HL-60 (cell line): Measurements from ENCODE around the gene ABHD16B.
A peak's percentile ranks its signal among the peaks of the same experiment; 100 is the strongest.

Experiments used
- DNase-seq, 2 experiments: peaks; one replicate each; pipeline ENCODE4 v3.0.0-alpha.2; 2010 to 2020; ENCODE audit warnings: low read depth in 1 of 2, low spot score in 1 of 2
- H3K27ac ChIP-seq: fragments of 250-450 bp; sonication (Bioruptor Pico); replicated peaks from 2 replicates; pipeline ENCODE4 v1.5.1; 2020; ENCODE audit warnings: mild to moderate bottlenecking, moderate library complexity
- H3K27me3 ChIP-seq: fragments of 250-450 bp; sonication (Bioruptor Pico); 2 replicates; pipeline ENCODE4 v1.5.1; 2021; ENCODE audit warnings: mild to moderate bottlenecking, moderate library complexity; ENCODE audit not compliant: insufficient read depth, poor library complexity, severe bottlenecking
- H3K4me3 ChIP-seq: replicated peaks from 2 replicates; pipeline ENCODE4 v1.5.1; 2011; ENCODE audit warnings: mild to moderate bottlenecking, control low read depth, low read length; ENCODE audit not compliant: insufficient read depth
- GABPA ChIP-seq: IDR thresholded peaks from 2 replicates; pipeline ENCODE4 v1.6.1; 2012; ENCODE audit warnings: low read depth
- POLR2AphosphoS5 ChIP-seq: IDR thresholded peaks from 2 replicates; pipeline ENCODE4 v1.6.1; 2012; ENCODE audit warnings: low read depth
- SPI1 ChIP-seq: IDR thresholded peaks from 2 replicates; pipeline ENCODE4 v1.6.1; 2012; ENCODE audit warnings: low read depth, mild to moderate bottlenecking, borderline replicate concordance
- long read RNA-seq: library from polyadenylated mRNA; unstranded; transcript quantifications from one replicate; pipeline ENCODE4 v2.0.0, GENCODE V29; 2020
- TF ChIP-seq, protein P1 (sequence below): IDR thresholded peaks from 2 replicates; pipeline ENCODE4 v1.6.1; 2012; ENCODE audit warnings: low read depth; ENCODE audit not compliant: insufficient replicate concordance
- TF ChIP-seq, protein P2 (sequence below): IDR thresholded peaks from one replicate; pipeline ENCODE4 v1.5.1; 2011; ENCODE audit warnings: low read length, control low read depth, inconsistent platforms; ENCODE audit not compliant: insufficient read depth

ABHD16B gene
- long read RNA-seq = 0 reads

DNA sequence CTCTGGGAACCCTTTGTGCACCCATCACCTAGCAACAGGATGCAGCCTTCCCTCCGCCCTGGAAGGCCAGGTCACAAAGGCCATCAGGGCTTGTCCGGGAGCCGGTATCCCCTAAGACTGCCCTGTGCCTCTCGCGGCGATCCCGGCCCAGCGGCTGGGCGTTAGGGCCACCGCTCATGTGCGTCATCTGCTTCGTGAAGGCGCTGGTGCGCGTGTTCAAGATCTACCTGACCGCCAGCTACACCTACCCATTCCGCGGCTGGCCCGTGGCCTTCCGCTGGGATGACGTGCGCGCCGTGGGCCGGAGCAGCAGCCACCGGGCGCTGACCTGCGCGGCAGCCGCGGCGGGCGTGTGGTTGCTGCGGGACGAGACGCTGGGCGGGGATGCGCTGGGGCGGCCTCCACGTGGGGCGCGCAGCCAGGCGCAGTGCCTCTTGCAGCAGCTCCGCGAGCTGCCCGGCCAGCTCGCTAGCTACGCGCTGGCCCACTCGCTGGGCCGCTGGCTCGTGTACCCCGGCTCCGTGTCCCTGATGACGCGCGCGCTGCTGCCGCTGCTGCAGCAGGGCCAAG lies at the start of gene ABHD16B:
Gene ABHD16B (plus strand): TSS at position 134 of the 570 bp plus-strand sequence. CDS start 43 bp downstream, at position 177.
- TF ChIP-seq, protein P1, sequence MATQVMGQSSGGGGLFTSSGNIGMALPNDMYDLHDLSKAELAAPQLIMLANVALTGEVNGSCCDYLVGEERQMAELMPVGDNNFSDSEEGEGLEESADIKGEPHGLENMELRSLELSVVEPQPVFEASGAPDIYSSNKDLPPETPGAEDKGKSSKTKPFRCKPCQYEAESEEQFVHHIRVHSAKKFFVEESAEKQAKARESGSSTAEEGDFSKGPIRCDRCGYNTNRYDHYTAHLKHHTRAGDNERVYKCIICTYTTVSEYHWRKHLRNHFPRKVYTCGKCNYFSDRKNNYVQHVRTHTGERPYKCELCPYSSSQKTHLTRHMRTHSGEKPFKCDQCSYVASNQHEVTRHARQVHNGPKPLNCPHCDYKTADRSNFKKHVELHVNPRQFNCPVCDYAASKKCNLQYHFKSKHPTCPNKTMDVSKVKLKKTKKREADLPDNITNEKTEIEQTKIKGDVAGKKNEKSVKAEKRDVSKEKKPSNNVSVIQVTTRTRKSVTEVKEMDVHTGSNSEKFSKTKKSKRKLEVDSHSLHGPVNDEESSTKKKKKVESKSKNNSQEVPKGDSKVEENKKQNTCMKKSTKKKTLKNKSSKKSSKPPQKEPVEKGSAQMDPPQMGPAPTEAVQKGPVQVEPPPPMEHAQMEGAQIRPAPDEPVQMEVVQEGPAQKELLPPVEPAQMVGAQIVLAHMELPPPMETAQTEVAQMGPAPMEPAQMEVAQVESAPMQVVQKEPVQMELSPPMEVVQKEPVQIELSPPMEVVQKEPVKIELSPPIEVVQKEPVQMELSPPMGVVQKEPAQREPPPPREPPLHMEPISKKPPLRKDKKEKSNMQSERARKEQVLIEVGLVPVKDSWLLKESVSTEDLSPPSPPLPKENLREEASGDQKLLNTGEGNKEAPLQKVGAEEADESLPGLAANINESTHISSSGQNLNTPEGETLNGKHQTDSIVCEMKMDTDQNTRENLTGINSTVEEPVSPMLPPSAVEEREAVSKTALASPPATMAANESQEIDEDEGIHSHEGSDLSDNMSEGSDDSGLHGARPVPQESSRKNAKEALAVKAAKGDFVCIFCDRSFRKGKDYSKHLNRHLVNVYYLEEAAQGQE = no peak
- no peak for TF ChIP-seq SPI1
- TF ChIP-seq, protein P2, sequence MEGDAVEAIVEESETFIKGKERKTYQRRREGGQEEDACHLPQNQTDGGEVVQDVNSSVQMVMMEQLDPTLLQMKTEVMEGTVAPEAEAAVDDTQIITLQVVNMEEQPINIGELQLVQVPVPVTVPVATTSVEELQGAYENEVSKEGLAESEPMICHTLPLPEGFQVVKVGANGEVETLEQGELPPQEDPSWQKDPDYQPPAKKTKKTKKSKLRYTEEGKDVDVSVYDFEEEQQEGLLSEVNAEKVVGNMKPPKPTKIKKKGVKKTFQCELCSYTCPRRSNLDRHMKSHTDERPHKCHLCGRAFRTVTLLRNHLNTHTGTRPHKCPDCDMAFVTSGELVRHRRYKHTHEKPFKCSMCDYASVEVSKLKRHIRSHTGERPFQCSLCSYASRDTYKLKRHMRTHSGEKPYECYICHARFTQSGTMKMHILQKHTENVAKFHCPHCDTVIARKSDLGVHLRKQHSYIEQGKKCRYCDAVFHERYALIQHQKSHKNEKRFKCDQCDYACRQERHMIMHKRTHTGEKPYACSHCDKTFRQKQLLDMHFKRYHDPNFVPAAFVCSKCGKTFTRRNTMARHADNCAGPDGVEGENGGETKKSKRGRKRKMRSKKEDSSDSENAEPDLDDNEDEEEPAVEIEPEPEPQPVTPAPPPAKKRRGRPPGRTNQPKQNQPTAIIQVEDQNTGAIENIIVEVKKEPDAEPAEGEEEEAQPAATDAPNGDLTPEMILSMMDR = no peak
- no peak within 1 kb of the TSS for H3K4me3 ChIP-seq
- DNase-seq = no peak
- no peaks in the 10 kb centered on the region for H3K27me3 ChIP-seq
- H3K27ac ChIP-seq = peak within 1 kb of the TSS; percentile 25; the same call in 1 of the 2 replicates

DNA sequence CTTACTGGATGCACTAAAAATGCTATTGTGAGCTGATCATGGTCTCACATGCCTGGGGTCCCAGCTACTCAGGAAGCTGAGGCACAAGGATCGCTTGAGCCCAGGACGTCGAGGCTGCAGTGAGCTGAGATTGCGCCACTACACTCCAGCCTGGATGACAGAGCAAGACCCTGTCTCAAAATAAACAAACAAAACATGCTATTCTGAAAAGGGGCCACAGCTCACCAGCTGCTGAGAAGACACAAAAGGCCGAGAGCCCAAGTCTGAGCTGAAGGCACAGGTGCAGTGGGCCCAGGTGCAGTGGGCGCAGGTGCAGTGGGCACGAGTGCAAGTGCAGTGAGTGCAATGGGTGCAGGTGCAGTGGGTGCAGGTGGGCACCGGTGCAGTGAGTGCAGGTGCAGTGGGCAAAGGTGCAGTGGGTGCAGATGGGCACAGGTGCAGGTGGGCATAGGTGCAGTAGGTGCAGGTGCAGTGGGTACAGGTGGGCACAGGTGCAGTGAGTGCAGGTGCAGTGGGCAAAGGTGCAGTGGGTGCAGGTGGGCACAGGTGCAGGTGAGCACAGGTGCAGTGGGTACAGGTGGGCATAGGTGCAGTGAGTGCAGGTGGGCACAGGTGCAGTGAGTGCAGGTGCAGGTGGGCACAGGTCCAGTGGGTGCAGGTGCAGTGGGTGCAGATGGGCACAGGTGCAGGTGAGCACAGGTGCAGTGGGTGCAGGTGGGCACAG lies 46.2 kb upstream of the ABHD16B start:
- Histone ChIP-seq H3K4me3 (no peak overlapping the region), H3K27me3 (no peaks in the 10 kb centered on the region), H3K27ac (no peak overlapping the region)
- no peak for DNase-seq
- TF ChIP-seq, protein P2 = no peak
- TF ChIP-seq GABPA (no peak), SPI1 (no peak), POLR2AphosphoS5 (no peak)
- TF ChIP-seq, protein P1 = no peak

DNA sequence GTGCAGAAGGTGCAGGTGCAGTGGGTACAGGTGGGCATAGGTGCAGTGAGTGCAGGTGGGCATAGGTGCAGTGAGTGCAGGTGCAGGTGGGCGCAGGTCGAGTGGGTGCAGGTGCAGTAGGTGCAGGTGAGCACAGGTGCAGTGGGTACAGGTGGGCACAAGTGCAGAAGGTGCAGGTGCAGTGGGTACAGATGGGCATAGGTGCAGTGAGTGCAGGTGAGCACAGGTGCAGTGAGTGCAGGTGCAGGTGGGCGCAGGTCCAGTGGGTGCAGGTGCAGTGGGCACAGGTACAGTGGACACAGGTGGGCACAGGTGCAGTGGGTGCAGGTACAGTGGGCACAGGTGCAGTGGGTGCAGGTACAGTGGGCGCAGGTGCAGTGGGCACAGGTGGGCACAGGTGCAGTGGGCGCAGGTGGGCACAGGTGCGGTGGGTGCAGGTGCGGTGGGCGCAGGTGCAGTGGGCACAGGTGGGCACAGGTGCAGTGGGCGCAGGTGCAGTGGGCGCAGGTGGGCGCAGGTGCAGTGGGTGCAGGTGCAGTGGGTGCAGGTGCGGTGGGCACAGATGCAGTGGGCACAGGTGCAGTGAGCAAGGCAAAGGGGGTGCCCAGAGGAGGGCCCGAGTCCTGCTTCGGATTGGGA lies 45.6 kb upstream of the ABHD16B start:
- H3K27ac ChIP-seq = no peak overlapping the region
- no peaks in the 10 kb centered on the region for H3K27me3 ChIP-seq
- TF ChIP-seq, protein P1 = no peak
- no peak for TF ChIP-seq SPI1
- no peak for TF ChIP-seq POLR2AphosphoS5
- TF ChIP-seq GABPA = no peak
- no peak for DNase-seq
- no peak overlapping the region for H3K4me3 ChIP-seq
